H9 (cell line): ENCODE measurements around the gene RALGAPB. TPM values are rescaled to one million over a fixed set of nuclear protein-coding genes. Genes with fewer than 3 reads are reported as not detected.

Source experiments
- DNase-seq: peaks from one replicate; pipeline ENCODE4 v3.0.0-alpha.2; 2017
- H2AFZ ChIP-seq: one replicate; pipeline ENCODE4 v1.6.1; 2013; ENCODE audit warnings: mild to moderate bottlenecking, low read length, control low read depth, moderate library complexity
- H2AK5ac ChIP-seq: 2 replicates; pipeline ENCODE4 v1.6.1; 2013; ENCODE audit warnings: low read length, control low read depth, mixed read lengths; ENCODE audit not compliant: insufficient read length
- H2BK120ac ChIP-seq: one replicate; pipeline ENCODE4 v1.6.1; 2013; ENCODE audit warnings: low read depth, mild to moderate bottlenecking, low read length, control low read depth, inconsistent platforms; ENCODE audit not compliant: poor library complexity, severe bottlenecking
- H2BK12ac ChIP-seq: 2 replicates; pipeline ENCODE4 v1.6.1; 2013; ENCODE audit warnings: low read length, control low read depth, mixed read lengths, low read depth; ENCODE audit not compliant: insufficient read length
- H2BK15ac ChIP-seq: 2 replicates; pipeline ENCODE4 v1.6.1; 2013; ENCODE audit warnings: low read depth, low read length, control low read depth
- H2BK20ac ChIP-seq: one replicate; pipeline ENCODE4 v1.6.1; 2013; ENCODE audit warnings: low read depth, mild to moderate bottlenecking, low read length, control low read depth, inconsistent platforms; ENCODE audit not compliant: poor library complexity, severe bottlenecking
- H2BK5ac ChIP-seq: 2 replicates; pipeline ENCODE4 v1.6.1; 2013; ENCODE audit warnings: low read length, control low read depth, mixed read lengths; ENCODE audit not compliant: insufficient read length
- H3K14ac ChIP-seq: 2 replicates; pipeline ENCODE4 v1.6.1; 2013; ENCODE audit warnings: low read length, control low read depth; ENCODE audit not compliant: insufficient read depth
- H3K18ac ChIP-seq: 2 replicates; pipeline ENCODE4 v1.6.1; 2013; ENCODE audit warnings: low read depth, mild to moderate bottlenecking, mixed read lengths, low read length, control low read depth; ENCODE audit not compliant: insufficient read length
- H3K23ac ChIP-seq: 2 replicates; pipeline ENCODE4 v1.6.1; 2013; ENCODE audit warnings: low read length, control low read depth, mixed read lengths, low read depth; ENCODE audit not compliant: insufficient read length
- H3K23me2 ChIP-seq: 2 replicates; pipeline ENCODE4 v1.6.1; 2013; ENCODE audit warnings: low read depth, mild to moderate bottlenecking, mixed read lengths, low read length, control low read depth; ENCODE audit not compliant: insufficient read length, poor library complexity, severe bottlenecking
- H3K27ac ChIP-seq: 2 replicates; pipeline ENCODE4 v1.5.1; 2013; ENCODE audit warnings: low read length, control low read depth, mixed read lengths, low read depth; ENCODE audit not compliant: insufficient read length
- H3K27me3 ChIP-seq: 2 replicates; pipeline ENCODE4 v1.6.1; 2013; ENCODE audit warnings: low read length, control low read depth, inconsistent platforms; ENCODE audit not compliant: insufficient read depth
- H3K4ac ChIP-seq: 2 replicates; pipeline ENCODE4 v1.6.1; 2013; ENCODE audit warnings: low read depth, mild to moderate bottlenecking, control low read depth, inconsistent platforms, low read length, moderate library complexity
- H3K4me1 ChIP-seq: 2 replicates; pipeline ENCODE4 v1.6.1; 2013; ENCODE audit warnings: low read length, control low read depth, inconsistent platforms; ENCODE audit not compliant: insufficient read depth
- H3K4me2 ChIP-seq: 2 replicates; pipeline ENCODE4 v1.6.1; 2013; ENCODE audit warnings: low read length, control low read depth, mixed read lengths; ENCODE audit not compliant: insufficient read length, insufficient read depth
- H3K56ac ChIP-seq: 2 replicates; pipeline ENCODE4 v1.6.1; 2013; ENCODE audit warnings: low read depth, mild to moderate bottlenecking, mixed read lengths, low read length, control low read depth; ENCODE audit not compliant: insufficient read length
- H3K79me1 ChIP-seq: 2 replicates; pipeline ENCODE4 v1.6.1; 2013; ENCODE audit warnings: low read depth, mild to moderate bottlenecking, moderate library complexity, low read length, control low read depth, inconsistent platforms; ENCODE audit not compliant: insufficient read depth, poor library complexity, severe bottlenecking
- H3K79me2 ChIP-seq: 2 replicates; pipeline ENCODE4 v1.6.1; 2013; ENCODE audit warnings: low read length, control low read depth, inconsistent platforms; ENCODE audit not compliant: insufficient read depth
- H3K9ac ChIP-seq: 2 replicates; pipeline ENCODE4 v1.6.1; 2013; ENCODE audit warnings: low read length, control low read depth, mixed read lengths; ENCODE audit not compliant: insufficient read length; ENCODE audit errors: extremely low read depth
- H3K9me3 ChIP-seq: one replicate; pipeline ENCODE4 v1.6.1; 2013; ENCODE audit warnings: low read depth, low read length, inconsistent platforms; ENCODE audit not compliant: control insufficient read depth
- H3T11ph ChIP-seq: one replicate; pipeline ENCODE4 v1.6.1; 2013; ENCODE audit warnings: mild to moderate bottlenecking, low read length, control low read depth, inconsistent platforms
- H4K20me1 ChIP-seq: one replicate; pipeline ENCODE4 v1.6.1; 2013; ENCODE audit not compliant: control insufficient read depth, insufficient read length, insufficient read depth
- H4K5ac ChIP-seq: 2 replicates; pipeline ENCODE4 v1.6.1; 2013; ENCODE audit warnings: low read depth, mild to moderate bottlenecking, mixed read lengths, low read length, control low read depth; ENCODE audit not compliant: insufficient read length
- H4K8ac ChIP-seq: replicated peaks from 2 replicates; pipeline ENCODE4 v1.6.1; 2013; ENCODE audit warnings: low read length, control low read depth, mixed read lengths, low read depth; ENCODE audit not compliant: insufficient read length
- H4K91ac ChIP-seq: 2 replicates; pipeline ENCODE4 v1.6.1; 2013; ENCODE audit warnings: low read depth, mild to moderate bottlenecking, moderate library complexity, mixed read lengths, low read length, control low read depth; ENCODE audit not compliant: insufficient read length
- H3K27ac Mint-ChIP-seq, 3 experiments: 2 replicates in 2 of 3; 3 replicates in 1 of 3; pipeline ENCODE4 v1.8.0; 2020 to 2021; ENCODE audit warnings: mixed read lengths in 3 of 3, mild to moderate bottlenecking in 1 of 3, moderate library complexity in 1 of 3
- H3K27me3 Mint-ChIP-seq: 2 replicates; pipeline ENCODE4 v1.8.0; 2021; ENCODE audit warnings: low read depth, mild to moderate bottlenecking, moderate library complexity, mixed read lengths
- H3K36me3 Mint-ChIP-seq, 3 experiments: 2 replicates in 2 of 3; 3 replicates in 1 of 3; pipeline ENCODE4 v1.8.0; 2020 to 2021; ENCODE audit warnings: low read depth in 3 of 3, mixed read lengths in 3 of 3; ENCODE audit not compliant: insufficient read depth in 1 of 3
- H3K4me1 Mint-ChIP-seq, 2 experiments: 2 replicates each; pipeline ENCODE4 v1.8.0; 2020; ENCODE audit warnings: mixed read lengths in 2 of 2
- H3K4me3 Mint-ChIP-seq, 2 experiments: 2 replicates in 1 of 2; 3 replicates in 1 of 2; pipeline ENCODE4 v1.8.0; 2020 to 2021; ENCODE audit warnings: mild to moderate bottlenecking in 2 of 2, mixed read lengths in 2 of 2, moderate library complexity in 1 of 2
- H3K9me3 Mint-ChIP-seq, 2 experiments: 2 replicates in 1 of 2; 3 replicates in 1 of 2; pipeline ENCODE4 v1.8.0; 2020; ENCODE audit warnings: mild to moderate bottlenecking in 2 of 2, mixed read lengths in 2 of 2, moderate library complexity in 1 of 2
- WGBS: extraction: QIAGEN DNeasy Blood & Tissue Kit; methylation state at CpG from one replicate; pipeline ENCODE4 v1.1.7; 2013; ENCODE audit warnings: missing lambda C conversion rate, low lambda C conversion rate, mixed read lengths; ENCODE audit not compliant: insufficient read length; ENCODE audit errors: extremely low coverage; 5-methylcytosine and 5-hydroxymethylcytosine counted together
- total RNA-seq: library from RNA; stranded (reverse); gene quantifications from 2 replicates; pipeline ENCODE4 v1.2.1, GENCODE V29; 2021
- TF ChIP-seq, protein P1 (sequence below): fragments of 200-600 bp; sonication (generic); conservative IDR thresholded peaks from 3 replicates; pipeline ENCODE4 v1.8.0; 2021; ENCODE audit warnings: antibody characterized with exemption, mild to moderate bottlenecking

RALGAPB gene
- total RNA-seq, 1 experiment from 2014 or later, result 28.5 TPM

DNA sequence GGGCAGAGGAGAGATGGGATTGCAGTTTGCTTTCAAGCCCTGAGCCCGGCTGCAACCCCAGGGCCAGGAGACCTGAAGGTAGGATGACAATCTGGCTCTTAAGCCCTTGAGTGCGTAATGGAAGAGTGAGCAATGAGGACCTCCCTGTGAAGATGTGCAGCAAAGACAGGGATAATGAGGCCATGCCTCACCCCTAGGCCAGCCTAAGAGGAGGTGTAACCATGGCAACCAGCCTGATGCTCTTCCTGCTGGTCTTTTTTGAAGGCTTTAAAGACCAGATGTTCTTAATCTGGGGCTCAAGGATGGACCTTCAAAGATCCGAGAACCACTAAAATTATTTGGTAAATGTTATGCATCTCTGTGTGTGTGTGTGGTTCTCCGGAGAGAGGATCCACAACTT, 137.2 kb downstream of the RALGAPB start:
- no peaks in the 10 kb centered on the region for H3K27me3 ChIP-seq
- H3K27ac ChIP-seq, result no peak overlapping the region
- no peaks in the 10 kb centered on the region for H3K79me2 ChIP-seq
- no peak overlapping the region for H3K56ac ChIP-seq
- no peaks in the 10 kb centered on the region for H4K20me1 ChIP-seq
- H3K18ac ChIP-seq, result no peak overlapping the region
- H2BK5ac ChIP-seq, result no peak overlapping the region
- H2BK20ac ChIP-seq, result no peak overlapping the region
- DNase-seq, result no peak
- no peak overlapping the region for H3K14ac ChIP-seq
- no peak overlapping the region for H2BK120ac ChIP-seq
- H3K27ac Mint-ChIP-seq, result no peak overlapping the region
- H3K36me3 Mint-ChIP-seq, result no peaks in the 10 kb centered on the region
- TF ChIP-seq, protein P1, sequence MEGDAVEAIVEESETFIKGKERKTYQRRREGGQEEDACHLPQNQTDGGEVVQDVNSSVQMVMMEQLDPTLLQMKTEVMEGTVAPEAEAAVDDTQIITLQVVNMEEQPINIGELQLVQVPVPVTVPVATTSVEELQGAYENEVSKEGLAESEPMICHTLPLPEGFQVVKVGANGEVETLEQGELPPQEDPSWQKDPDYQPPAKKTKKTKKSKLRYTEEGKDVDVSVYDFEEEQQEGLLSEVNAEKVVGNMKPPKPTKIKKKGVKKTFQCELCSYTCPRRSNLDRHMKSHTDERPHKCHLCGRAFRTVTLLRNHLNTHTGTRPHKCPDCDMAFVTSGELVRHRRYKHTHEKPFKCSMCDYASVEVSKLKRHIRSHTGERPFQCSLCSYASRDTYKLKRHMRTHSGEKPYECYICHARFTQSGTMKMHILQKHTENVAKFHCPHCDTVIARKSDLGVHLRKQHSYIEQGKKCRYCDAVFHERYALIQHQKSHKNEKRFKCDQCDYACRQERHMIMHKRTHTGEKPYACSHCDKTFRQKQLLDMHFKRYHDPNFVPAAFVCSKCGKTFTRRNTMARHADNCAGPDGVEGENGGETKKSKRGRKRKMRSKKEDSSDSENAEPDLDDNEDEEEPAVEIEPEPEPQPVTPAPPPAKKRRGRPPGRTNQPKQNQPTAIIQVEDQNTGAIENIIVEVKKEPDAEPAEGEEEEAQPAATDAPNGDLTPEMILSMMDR, result no peak
- no peaks in the 10 kb centered on the region for H3K9me3 ChIP-seq
- no peak overlapping the region for H3K23ac ChIP-seq
- no peak overlapping the region for H3K4ac ChIP-seq
- H3T11ph ChIP-seq, result no peak overlapping the region
- no peak overlapping the region for H2BK15ac ChIP-seq
- no peak overlapping the region for H3K4me2 ChIP-seq
- no peak overlapping the region for H4K8ac ChIP-seq
- no peak overlapping the region for H4K91ac ChIP-seq
- no peak overlapping the region for H3K4me3 Mint-ChIP-seq
- H3K4me1 Mint-ChIP-seq, result peaks cover 15 to 17% of the 10 kb centered on the region in 2 experiments
- no peak overlapping the region for H2AK5ac ChIP-seq
- H4K5ac ChIP-seq, result no peak overlapping the region
- no peak overlapping the region for H2BK12ac ChIP-seq
- H3K4me1 ChIP-seq, result no peaks in the 10 kb centered on the region
- no peak overlapping the region for H2AFZ ChIP-seq
- no peaks in the 10 kb centered on the region for H3K27me3 Mint-ChIP-seq
- H3K23me2 ChIP-seq, result no peaks in the 10 kb centered on the region
- WGBS, result no CpG with 5 or more reads among the region's 4 CpGs
- H3K79me1 ChIP-seq, result no peaks in the 10 kb centered on the region
- no peak overlapping the region for H3K9ac ChIP-seq
- H3K9me3 Mint-ChIP-seq, result no peaks in the 10 kb centered on the region
